Measurements from ENCODE around the gene DENND1A.

DENND1A gene

DNA sequence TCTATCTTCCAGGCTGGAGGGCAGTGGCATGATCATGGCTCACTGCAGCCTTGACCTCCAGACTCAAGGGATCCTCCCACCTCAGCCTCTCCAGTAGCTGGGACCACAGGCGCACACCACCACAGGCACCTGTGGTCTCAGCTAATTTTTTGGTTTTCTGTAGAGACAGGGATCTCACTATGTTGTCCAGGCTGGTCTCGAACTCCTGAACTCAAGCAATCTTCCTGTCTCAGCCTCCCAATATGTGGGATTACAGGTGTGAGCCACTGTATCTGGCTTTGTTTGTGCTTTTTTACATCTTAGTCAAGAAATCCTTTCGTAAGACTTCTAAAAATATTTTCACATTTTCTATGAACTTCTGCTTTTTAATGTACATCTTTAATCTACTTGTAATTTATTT, 116.9 kb downstream of the DENND1A start:
- no peak for DNase-seq

- DNase-seq, result no peak
Measured at GRCh38 chr9:123807251-123807650, 122.7 kb downstream of the DENND1A start.

- no peak for DNase-seq
Measured at GRCh38 chr9:123806829-123807228, 123.1 kb downstream of the DENND1A start.

DNA sequence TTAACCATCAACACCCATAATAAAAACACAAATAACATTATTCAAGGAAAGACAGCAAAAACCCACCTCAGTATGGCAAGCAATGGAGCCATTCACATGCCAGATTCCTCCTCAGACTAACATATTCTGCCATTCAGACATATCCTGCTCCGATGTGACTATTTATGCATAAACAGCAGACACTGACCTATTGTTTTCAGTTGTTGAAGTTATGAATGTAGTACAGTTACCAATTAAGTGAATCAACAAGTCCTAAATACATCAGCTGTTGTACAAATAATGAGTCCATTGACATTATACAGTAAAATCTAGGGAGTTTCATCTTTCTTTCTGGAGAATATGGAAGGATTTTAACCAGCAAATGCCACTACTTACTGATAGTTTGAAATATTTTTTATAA, 131.7 kb downstream of the DENND1A start:
- DNase-seq, result no peak

DNA sequence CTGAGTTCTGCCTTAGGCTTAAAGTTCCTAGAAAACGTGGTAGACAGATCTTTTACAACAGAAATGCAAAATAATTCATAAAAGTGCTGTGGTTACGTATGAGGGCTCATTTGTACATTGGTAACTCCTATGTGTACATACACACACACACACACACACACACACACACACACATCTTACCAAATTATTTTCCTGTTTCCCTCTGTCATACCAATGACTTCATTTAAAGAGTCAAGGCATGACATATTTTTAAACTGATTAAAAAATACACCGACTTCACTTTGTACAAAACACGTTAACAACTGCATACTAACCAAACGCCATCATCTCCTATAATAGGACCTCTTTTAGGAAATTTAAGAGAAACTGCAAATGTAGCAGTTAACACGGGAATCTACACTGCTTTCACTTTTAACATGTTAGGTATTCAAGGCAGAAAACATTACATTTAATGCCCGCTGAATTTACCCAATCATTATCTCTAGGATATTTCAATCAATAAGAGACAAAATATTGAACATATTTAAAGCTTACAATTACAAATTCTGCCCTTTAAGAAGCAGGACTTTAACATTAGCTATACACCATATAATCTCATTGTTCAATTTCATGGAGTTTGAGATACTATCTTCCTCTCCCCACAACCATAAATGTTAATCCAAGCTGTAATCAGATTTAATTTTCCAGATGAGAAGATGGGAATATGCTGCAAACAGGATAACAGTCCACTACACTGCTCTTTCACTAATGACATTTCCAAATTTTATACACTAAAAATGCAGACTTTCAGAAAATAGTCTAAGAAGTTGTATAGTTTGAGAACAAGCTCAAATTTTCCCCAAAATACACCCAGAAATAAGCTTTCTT, 133.1 kb downstream of the DENND1A start:
- DNase-seq, result no peak

DNA sequence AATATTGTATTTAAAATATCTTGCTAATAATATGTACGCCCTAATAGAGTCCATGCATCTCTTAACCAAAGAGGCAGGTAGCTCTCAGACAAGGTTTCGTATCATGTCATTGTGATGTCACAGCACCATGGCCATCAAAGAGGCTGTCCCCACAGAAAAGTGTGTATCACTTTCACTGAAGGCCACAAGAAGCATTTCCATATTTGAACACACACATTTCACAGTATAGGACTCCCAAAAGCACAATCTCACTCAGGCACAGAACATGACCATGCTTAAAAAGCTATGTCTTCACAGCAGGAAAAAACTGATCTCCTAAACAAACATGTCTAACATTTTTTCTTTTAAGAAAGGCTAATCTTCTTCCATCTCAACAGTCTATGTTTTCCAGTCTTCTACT, 133.8 kb downstream of the DENND1A start:
- no peak for DNase-seq

GRCh38 chr9:123795336-123795735, 134.6 kb downstream of the DENND1A start:
- no peak for DNase-seq

- DNase-seq, result no peak
Measured at GRCh38 chr9:123792501-123792900, 137.4 kb downstream of the DENND1A start.

- no peak for DNase-seq
Measured at GRCh38 chr9:123789554-123790292, 140.2 kb downstream of the DENND1A start.

DNA sequence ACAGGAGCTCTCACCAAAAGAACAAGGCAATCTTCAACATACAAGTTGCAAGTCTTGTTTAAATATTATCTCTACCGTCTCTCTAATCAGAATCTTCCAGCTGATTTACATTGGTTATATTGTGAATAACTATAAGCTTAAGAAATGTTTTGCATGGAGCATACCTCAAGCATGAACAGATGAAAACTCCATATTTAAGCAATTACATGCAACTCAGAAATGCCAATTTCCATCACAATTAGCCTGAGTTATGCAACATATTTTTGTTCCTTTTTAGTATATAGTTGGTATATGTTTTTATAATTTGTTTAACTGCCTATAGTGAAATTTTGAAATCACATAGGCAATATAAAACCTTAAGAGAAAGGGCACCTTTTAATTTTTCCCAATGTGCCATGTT, 142.5 kb downstream of the DENND1A start:
- no peak for DNase-seq

DNA sequence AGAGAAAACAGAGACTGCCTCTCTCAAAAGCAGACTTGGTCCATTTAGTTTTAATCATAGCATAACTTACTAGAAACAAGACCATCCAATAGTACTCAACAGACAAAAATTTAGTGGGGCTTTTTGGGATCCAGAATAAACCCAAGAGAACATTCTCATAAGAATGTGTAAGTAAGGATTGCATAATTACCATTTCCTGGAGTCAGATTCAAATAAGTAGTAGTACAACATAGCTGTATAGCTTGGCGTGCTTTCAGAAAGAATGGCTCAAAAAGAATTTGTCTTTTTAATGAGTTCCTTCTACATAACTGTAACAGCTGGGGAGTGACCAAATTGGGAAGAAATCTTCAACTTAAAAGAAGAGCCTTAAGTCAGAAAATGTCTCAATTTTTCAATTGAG, 145.4 kb downstream of the DENND1A start:
- no peak for DNase-seq

DNA sequence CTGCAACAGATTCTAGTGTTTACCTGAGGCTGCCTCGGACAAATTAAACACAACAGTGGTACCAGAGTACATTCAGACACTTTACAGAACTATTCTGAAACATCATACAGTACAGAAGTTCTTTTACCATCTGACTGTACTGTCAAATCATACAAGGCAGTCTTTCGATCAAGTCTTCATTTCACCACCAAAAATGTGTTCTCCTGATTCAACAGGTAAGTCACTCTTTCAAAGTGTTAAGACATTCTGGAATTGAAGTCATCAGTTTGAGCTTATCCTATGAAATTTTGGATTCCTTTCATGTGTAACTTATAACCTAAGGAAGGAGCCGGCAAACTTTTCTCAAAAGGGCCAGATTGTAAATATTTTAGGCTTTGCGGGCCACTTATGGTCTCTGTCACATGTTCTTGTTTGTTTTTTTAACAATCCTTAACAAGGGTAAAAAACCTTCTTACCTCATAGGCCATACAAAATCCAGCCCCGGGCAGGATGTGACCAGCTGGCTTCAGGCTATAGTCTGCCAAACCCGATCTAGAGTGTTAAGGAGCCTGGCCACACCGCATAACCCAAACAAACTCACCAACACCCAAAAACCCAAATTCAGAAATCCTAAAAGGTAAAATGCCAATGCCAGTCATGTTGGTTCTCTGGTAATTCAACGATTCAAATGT, 151.6 kb downstream of the DENND1A start:
- DNase-seq, result no peak

DNA sequence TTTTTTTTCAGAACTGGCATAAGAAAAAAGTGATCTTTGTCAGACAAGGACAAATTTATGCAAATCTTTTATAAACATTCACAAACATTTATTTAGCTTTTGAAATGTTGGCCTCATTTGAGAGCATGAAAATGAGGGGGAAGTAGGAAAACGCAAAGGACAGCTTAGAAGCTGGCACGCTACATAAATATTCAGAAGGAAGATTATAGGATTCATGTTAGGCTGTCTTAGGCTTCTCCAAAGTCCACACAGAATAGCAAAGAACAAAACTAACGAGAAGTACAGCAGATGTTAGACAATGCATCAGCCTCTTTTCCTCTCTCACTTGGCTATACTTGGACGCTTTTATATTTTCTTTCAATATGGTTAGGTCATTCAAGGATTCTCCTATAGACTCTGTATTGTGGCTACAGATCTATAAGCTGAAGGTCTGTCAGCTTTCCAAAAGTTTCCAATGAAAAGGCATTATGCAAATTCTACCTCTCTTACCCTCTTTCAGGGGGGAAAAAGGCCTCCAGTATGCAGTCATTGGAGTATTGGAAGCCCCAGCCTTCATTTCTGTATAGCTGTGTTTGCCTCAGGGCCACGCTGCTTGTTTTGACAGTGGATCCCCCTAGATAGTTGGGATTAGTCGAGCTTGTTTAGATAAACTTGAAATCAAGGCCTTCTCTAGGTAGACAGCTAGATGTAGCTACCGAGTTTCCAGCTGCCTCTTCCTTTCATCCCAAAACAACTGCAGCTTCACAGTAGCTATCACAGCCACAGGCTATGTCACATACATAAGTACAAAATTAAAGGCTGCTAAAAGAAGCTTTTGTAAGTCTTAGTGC, 153.0 kb downstream of the DENND1A start:
- no peak for DNase-seq

GRCh38 chr9:123775289-123776284, 154.3 kb downstream of the DENND1A start:
- no peak for DNase-seq

DNA sequence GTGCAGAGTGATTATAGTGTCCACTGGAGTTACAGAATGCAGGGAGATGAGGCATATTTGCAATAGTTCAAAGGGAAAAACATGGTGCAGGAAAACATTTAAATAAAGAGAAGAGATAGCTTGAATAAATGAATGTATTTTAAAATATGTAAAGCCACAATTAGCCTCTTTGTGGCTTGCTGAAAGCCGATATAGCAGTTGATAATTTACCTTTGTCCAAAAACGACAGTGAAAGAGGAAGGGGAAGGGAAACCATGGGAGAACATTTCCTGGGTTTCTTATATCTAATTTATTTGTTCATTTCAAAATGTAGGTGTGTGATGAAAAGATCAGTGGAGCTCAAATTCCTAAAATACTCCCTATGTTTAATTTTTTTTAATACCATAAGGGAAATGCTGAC, 156.1 kb downstream of the DENND1A start:
- DNase-seq, result no peak

- no peak for DNase-seq
Measured at GRCh38 chr9:123772967-123773366, 157.0 kb downstream of the DENND1A start.

GRCh38 chr9:123772374-123772773, 157.6 kb downstream of the DENND1A start:
- DNase-seq, result no peak

DNA sequence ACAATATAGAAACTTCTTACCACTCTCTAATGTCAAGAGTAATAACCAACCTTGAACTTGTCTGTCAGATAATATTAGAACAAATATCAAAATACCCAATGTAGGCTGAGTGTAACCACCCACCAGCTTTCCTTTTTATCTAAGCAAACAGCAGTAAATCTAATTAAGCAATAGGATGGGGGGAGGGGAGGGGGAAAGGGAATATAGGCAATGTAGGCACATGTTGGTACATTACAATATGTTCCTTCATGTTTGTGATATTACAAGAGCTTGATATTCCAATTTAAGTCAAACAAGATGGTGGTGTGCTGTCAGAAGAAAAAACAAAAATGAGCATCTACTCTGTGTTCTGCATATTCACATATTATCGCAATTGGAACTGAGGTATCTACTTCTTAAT, 158.2 kb downstream of the DENND1A start:
- DNase-seq, result no peak

GRCh38 chr9:123769719-123770118, 160.2 kb downstream of the DENND1A start:
- no peak for DNase-seq

DNA sequence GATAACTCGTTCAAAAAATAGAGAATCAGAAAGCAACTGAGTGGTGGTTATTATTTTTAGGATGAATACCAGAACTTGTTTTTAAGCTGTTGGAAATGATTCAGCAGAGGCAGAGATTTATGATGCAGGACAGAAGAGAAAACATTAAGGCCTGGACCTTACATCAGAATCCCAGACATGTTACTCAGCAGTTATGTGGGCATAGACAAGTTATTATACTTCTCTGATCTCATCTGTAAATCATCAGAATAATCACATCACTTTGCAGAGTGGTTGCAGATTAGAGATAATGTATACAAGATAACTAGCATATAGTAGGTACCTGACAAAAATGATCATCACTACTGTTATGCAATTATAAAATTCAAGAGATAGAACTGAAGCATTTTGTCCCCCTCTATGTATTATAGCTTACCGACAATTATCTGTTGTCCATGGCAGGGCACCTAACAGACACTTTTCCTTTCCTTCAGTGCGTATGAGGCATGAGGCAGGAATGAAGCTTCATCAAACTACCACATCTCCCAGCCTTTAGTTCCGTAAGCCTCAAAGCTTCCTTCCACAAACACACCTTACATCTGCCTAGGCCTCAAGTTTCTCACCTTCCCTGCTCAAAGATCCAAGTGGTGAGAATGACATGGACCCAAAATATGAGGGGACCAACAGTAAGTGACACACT, 165.9 kb downstream of the DENND1A start:
- DNase-seq, result no peak

Measured in DMS79 (cell line).